ENCODE data around the gene IVNS1ABP.
"Not testable (repeated sequence)": the region's sequence is repeated elsewhere in the genome, so short reads cannot be mapped to it uniquely, and the experiment has no call there.

IVNS1ABP gene

GRCh38 chr1:185317034-185317885 is at the start of gene IVNS1ABP:
IVNS1ABP (minus strand) TSS chr1:185317243; CDS start chr1:185309493, 7,750 bp downstream.
- intact Hi-C loops (cut with DNase I), result loop anchor here (2.0 to 10.0 kb wide), 5 partner anchors 160 to 1058 kb away; partner anchors contain the start of genes ODR4, RNF2, SWT1 and TPR
- DNase-seq, result peak; percentile 90 to 98 (median 96)

- intact Hi-C loops (cut with DNase I), result no loop called here
- DNase-seq, result no peak
Measured at GRCh38 chr1:185365951-185366350, 48.9 kb upstream of the IVNS1ABP start.

GRCh38 chr1:185364528-185364927 is 47.5 kb upstream of the IVNS1ABP start:
- intact Hi-C loops (cut with DNase I); DNase-seq: not testable (repeated sequence)

GRCh38 chr1:185363205-185363604 is 46.2 kb upstream of the IVNS1ABP start:
- intact Hi-C loops (cut with DNase I), result no loop called here

GRCh38 chr1:185360714-185361113 is 43.7 kb upstream of the IVNS1ABP start:
- no peak for DNase-seq
- intact Hi-C loops (cut with DNase I), result no loop called here

More at GRCh38 chr1:185363205-185363604, 46.2 kb upstream of the IVNS1ABP start:
- no peak for DNase-seq

GRCh38 chr1:185358957-185359356 is 41.9 kb upstream of the IVNS1ABP start:
- intact Hi-C loops (cut with DNase I), result no loop called here
- DNase-seq, result no peak

- DNase-seq, result no peak
- intact Hi-C loops (cut with DNase I), result no loop called here
Measured at GRCh38 chr1:185355947-185356346, 38.9 kb upstream of the IVNS1ABP start.

- no peak for DNase-seq
- intact Hi-C loops (cut with DNase I), result no loop called here
Measured at GRCh38 chr1:185353124-185353523, 36.1 kb upstream of the IVNS1ABP start.

- no peak for DNase-seq
- intact Hi-C loops (cut with DNase I), result no loop called here
Measured at GRCh38 chr1:185351734-185352466, 34.9 kb upstream of the IVNS1ABP start.

GRCh38 chr1:185350027-185350442 is 33.0 kb upstream of the IVNS1ABP start:
- DNase-seq, result no peak
- intact Hi-C loops (cut with DNase I), result no loop called here

- DNase-seq, result no peak
- intact Hi-C loops (cut with DNase I), result no loop called here
Measured at GRCh38 chr1:185349556-185349955, 32.5 kb upstream of the IVNS1ABP start.

- intact Hi-C loops (cut with DNase I), result no loop called here
- DNase-seq, result no peak
Measured at GRCh38 chr1:185348985-185349384, 31.9 kb upstream of the IVNS1ABP start.

GRCh38 chr1:185348296-185348695 is 31.3 kb upstream of the IVNS1ABP start:
- DNase-seq, result no peak
- intact Hi-C loops (cut with DNase I), result no loop called here

- DNase-seq, result no peak
- intact Hi-C loops (cut with DNase I), result no loop called here
Measured at GRCh38 chr1:185345913-185346720, 29.1 kb upstream of the IVNS1ABP start.

GRCh38 chr1:185343306-185343705 is 26.3 kb upstream of the IVNS1ABP start:
- intact Hi-C loops (cut with DNase I), result no loop called here
- DNase-seq, result peak in 22 of 42 donors; percentile 10 to 60 (median 40)

GRCh38 chr1:185342672-185343259 is 25.7 kb upstream of the IVNS1ABP start:
- no peak for DNase-seq
- intact Hi-C loops (cut with DNase I), result no loop called here

GRCh38 chr1:185342017-185342416 is 25.0 kb upstream of the IVNS1ABP start:
- intact Hi-C loops (cut with DNase I), result no loop called here

GRCh38 chr1:185341196-185341781 is 24.2 kb upstream of the IVNS1ABP start:
- DNase-seq, result no peak
- intact Hi-C loops (cut with DNase I), result no loop called here

More at GRCh38 chr1:185342017-185342416, 25.0 kb upstream of the IVNS1ABP start:
- no peak for DNase-seq

All from head of caudate nucleus (tissue), 42 donors.